Stomach smooth muscle (tissue), 2 donors: ENCODE results near the gene RUNX1.

Experiments used
- H3K27ac ChIP-seq: one replicate; pipeline ENCODE4 v1.7.0; 2013; ENCODE audit warnings: mild to moderate bottlenecking, low read length, inconsistent platforms
- H3K27me3 ChIP-seq, 2 donors: one replicate each; pipeline ENCODE4 v1.7.0; 2013; ENCODE audit warnings: low read length in 2 of 2; ENCODE audit not compliant: insufficient read depth in 2 of 2, control insufficient read depth in 1 of 2
- H3K36me3 ChIP-seq, 2 donors: one replicate each; pipeline ENCODE4 v1.7.0; 2013; ENCODE audit warnings: low read length in 2 of 2; ENCODE audit not compliant: control insufficient read depth in 2 of 2, insufficient read depth in 2 of 2
- H3K4me1 ChIP-seq: one replicate; pipeline ENCODE4 v1.7.0; 2013; ENCODE audit warnings: low read length; ENCODE audit not compliant: control insufficient read depth, insufficient read depth
- H3K4me3 ChIP-seq, 2 donors: one replicate each; pipeline ENCODE4 v1.7.0; 2013; ENCODE audit warnings: low read length in 2 of 2
- H3K9ac ChIP-seq, 2 donors: one replicate each; pipeline ENCODE4 v1.7.0; 2013; ENCODE audit warnings: low read length in 2 of 2, mild to moderate bottlenecking in 1 of 2
- H3K9me3 ChIP-seq, 2 donors: one replicate each; pipeline ENCODE4 v1.7.0; 2013; ENCODE audit warnings: low read length in 2 of 2; ENCODE audit not compliant: control insufficient read depth in 2 of 2
- donor health status: healthy.
- donor health status: Pancreatic carcinoma.

The RUNX1 gene

GRCh38 chr21:35081861-35082260 lies 32.8 kb upstream of the RUNX1 start:
- no peak overlapping the region for H3K4me3 ChIP-seq
- H3K4me1 ChIP-seq: no peaks in the 10 kb centered on the region
- no peak overlapping the region for H3K27ac ChIP-seq
- no peaks in the 10 kb centered on the region for H3K27me3 ChIP-seq
- H3K9ac ChIP-seq: no peak overlapping the region
- peaks cover 0 to 2% of the 10 kb centered on the region in 2 donors for H3K9me3 ChIP-seq
- no peaks in the 10 kb centered on the region for H3K36me3 ChIP-seq

- Histone ChIP-seq H3K9ac (no peak overlapping the region), H3K36me3 (no peaks in the 10 kb centered on the region), H3K27me3 (no peaks in the 10 kb centered on the region), H3K4me1 (no peaks in the 10 kb centered on the region), H3K4me3 (no peak overlapping the region), H3K27ac (no peak overlapping the region), H3K9me3 (peaks cover 2 to 3% of the 10 kb centered on the region in 2 donors)
Measured at GRCh38 chr21:35079181-35079580, 30.1 kb upstream of the RUNX1 start.

- no peak overlapping the region for H3K27ac ChIP-seq
- no peaks in the 10 kb centered on the region for H3K27me3 ChIP-seq
- no peak overlapping the region for H3K4me3 ChIP-seq
- H3K4me1 ChIP-seq: peaks cover 8% of the 10 kb centered on the region
- H3K9me3 ChIP-seq: peaks cover 6% of the 10 kb centered on the region in 2 donors
- no peaks in the 10 kb centered on the region for H3K36me3 ChIP-seq
- no peak overlapping the region for H3K9ac ChIP-seq
Measured at GRCh38 chr21:35077975-35078374, 28.9 kb upstream of the RUNX1 start.

- Histone ChIP-seq H3K4me1 (peaks cover 12% of the 10 kb centered on the region), H3K9ac (no peak overlapping the region), H3K27ac (no peak overlapping the region), H3K27me3 (no peaks in the 10 kb centered on the region), H3K36me3 (no peaks in the 10 kb centered on the region), H3K9me3 (peaks cover 6% of the 10 kb centered on the region in 2 donors), H3K4me3 (no peak overlapping the region)
Measured at GRCh38 chr21:35077466-35077865, 28.4 kb upstream of the RUNX1 start.

- Histone ChIP-seq H3K9ac (no peak overlapping the region), H3K4me3 (no peak overlapping the region), H3K4me1 (peaks cover 14% of the 10 kb centered on the region), H3K9me3 (peaks cover 6% of the 10 kb centered on the region in 2 donors), H3K27me3 (no peaks in the 10 kb centered on the region), H3K36me3 (no peaks in the 10 kb centered on the region), H3K27ac (no peak overlapping the region)
Measured at GRCh38 chr21:35075546-35075945, 26.4 kb upstream of the RUNX1 start.

GRCh38 chr21:35072960-35073359 lies 23.9 kb upstream of the RUNX1 start:
- Histone ChIP-seq H3K4me1 (peaks cover 14% of the 10 kb centered on the region), H3K4me3 (peak overlapping the region in 1 of 2 donors; percentile 47), H3K9ac (no peak overlapping the region), H3K27ac (peak overlapping the region; percentile 13), H3K27me3 (no peaks in the 10 kb centered on the region), H3K9me3 (peaks cover 4 to 6% of the 10 kb centered on the region in 2 donors), H3K36me3 (no peaks in the 10 kb centered on the region)

GRCh38 chr21:35072557-35072956 lies 23.5 kb upstream of the RUNX1 start:
- H3K27ac ChIP-seq: no peak overlapping the region
- peaks cover 4 to 6% of the 10 kb centered on the region in 2 donors for H3K9me3 ChIP-seq
- H3K36me3 ChIP-seq: no peaks in the 10 kb centered on the region
- peaks cover 14% of the 10 kb centered on the region for H3K4me1 ChIP-seq
- peak overlapping the region in 1 of 2 donors; percentile 47 for H3K4me3 ChIP-seq
- no peaks in the 10 kb centered on the region for H3K27me3 ChIP-seq
- H3K9ac ChIP-seq: no peak overlapping the region

GRCh38 chr21:35071347-35071746 lies 22.2 kb upstream of the RUNX1 start:
- H3K4me3 ChIP-seq: no peak overlapping the region
- H3K9ac ChIP-seq: no peak overlapping the region
- peaks cover 4 to 6% of the 10 kb centered on the region in 2 donors for H3K9me3 ChIP-seq
- no peaks in the 10 kb centered on the region for H3K36me3 ChIP-seq
- peaks cover 14% of the 10 kb centered on the region for H3K4me1 ChIP-seq
- no peaks in the 10 kb centered on the region for H3K27me3 ChIP-seq
- no peak overlapping the region for H3K27ac ChIP-seq

- Histone ChIP-seq H3K27me3 (no peaks in the 10 kb centered on the region), H3K36me3 (no peaks in the 10 kb centered on the region), H3K4me3 (no peak overlapping the region), H3K4me1 (peaks cover 14% of the 10 kb centered on the region), H3K27ac (no peak overlapping the region), H3K9me3 (peaks cover 4 to 6% of the 10 kb centered on the region in 2 donors), H3K9ac (no peak overlapping the region)
Measured at GRCh38 chr21:35070436-35070835, 21.3 kb upstream of the RUNX1 start.

- Histone ChIP-seq H3K9ac (no peak overlapping the region), H3K27ac (no peak overlapping the region), H3K4me1 (no peaks in the 10 kb centered on the region), H3K4me3 (no peak overlapping the region), H3K36me3 (no peaks in the 10 kb centered on the region), H3K27me3 (no peaks in the 10 kb centered on the region), H3K9me3 (no peaks in the 10 kb centered on the region)
Measured at GRCh38 chr21:35066824-35067223, 17.7 kb upstream of the RUNX1 start.

- Histone ChIP-seq H3K27me3 (no peaks in the 10 kb centered on the region), H3K9me3 (no peaks in the 10 kb centered on the region), H3K27ac (no peak overlapping the region), H3K36me3 (no peaks in the 10 kb centered on the region), H3K4me1 (no peaks in the 10 kb centered on the region), H3K4me3 (no peak overlapping the region), H3K9ac (no peak overlapping the region)
Measured at GRCh38 chr21:35063428-35064172, 14.5 kb upstream of the RUNX1 start.
